Activated B cell treated with CpG ODN at 0.5 μM for 24 hours (primary cell): ENCODE measurements around the gene CTNNBL1. TPM values are rescaled to one million over a fixed set of nuclear protein-coding genes. Genes with fewer than 3 reads are reported as not detected.

Experiments used
- ATAC-seq: fragments of 200-7000 bp; cut with Tn5 transposase; one replicate; pipeline ENCODE4 v1.10.0; 2021; ENCODE audit warnings: low read depth, mild to moderate bottlenecking, moderate library complexity
- CTCF ChIA-PET: fragments of 350-600 bp; sonication (Branson Sonifier 250); formaldehyde crosslinking; loops from one replicate; lab custom pipeline; 2021; ENCODE audit warnings: antibody characterized with exemption; lab: Charles Lee
- POLR2A ChIA-PET: fragments of 350-600 bp; sonication (Branson Sonifier 250); formaldehyde crosslinking; loops from one replicate; lab custom pipeline; 2021; ENCODE audit warnings: antibody characterized with exemption; lab: Charles Lee
- DNase-seq: peaks from one replicate; pipeline ENCODE4 v3.0.0; 2022
- H3K27ac Mint-ChIP-seq: one replicate; pipeline ENCODE4 v1.8.0; 2020; ENCODE audit warnings: mixed read lengths
- H3K27me3 Mint-ChIP-seq: one replicate; pipeline ENCODE4 v1.8.0; 2021; ENCODE audit warnings: mixed read lengths
- H3K36me3 Mint-ChIP-seq: one replicate; pipeline ENCODE4 v1.8.0; 2021; ENCODE audit warnings: low read depth, mixed read lengths
- H3K4me1 Mint-ChIP-seq: one replicate; pipeline ENCODE4 v1.8.0; 2021; ENCODE audit warnings: mixed read lengths
- H3K4me3 Mint-ChIP-seq: one replicate; pipeline ENCODE4 v1.8.0; 2020; ENCODE audit warnings: mild to moderate bottlenecking, mixed read lengths
- H3K9me3 Mint-ChIP-seq: one replicate; pipeline ENCODE4 v1.8.0; 2020; ENCODE audit warnings: mixed read lengths
- intact Hi-C: fragments of 100-400 bp; cut with micrococcal nuclease; formaldehyde crosslinking; loops from one replicate; pipeline ENCODE4 v1.15.1; 2024
- total RNA-seq: library from RNA; stranded (reverse); gene quantifications from 2 replicates; pipeline ENCODE4 v1.2.3, GENCODE V29; 2022
- TF ChIP-seq, protein P1 (sequence below): fragments of 200-600 bp; IDR thresholded peaks from one replicate; pipeline ENCODE4 v1.8.0; 2022; ENCODE audit warnings: antibody characterized with exemption, mild to moderate bottlenecking

CTNNBL1 gene
- total RNA-seq, 1 donor from 2014 or later, result 102 TPM

- H3K27ac Mint-ChIP-seq, result no peak overlapping the region
- CTCF ChIA-PET, result no interaction called here
Measured at GRCh38 chr20:37796121-37796520, 102.3 kb downstream of the CTNNBL1 start.

DNA sequence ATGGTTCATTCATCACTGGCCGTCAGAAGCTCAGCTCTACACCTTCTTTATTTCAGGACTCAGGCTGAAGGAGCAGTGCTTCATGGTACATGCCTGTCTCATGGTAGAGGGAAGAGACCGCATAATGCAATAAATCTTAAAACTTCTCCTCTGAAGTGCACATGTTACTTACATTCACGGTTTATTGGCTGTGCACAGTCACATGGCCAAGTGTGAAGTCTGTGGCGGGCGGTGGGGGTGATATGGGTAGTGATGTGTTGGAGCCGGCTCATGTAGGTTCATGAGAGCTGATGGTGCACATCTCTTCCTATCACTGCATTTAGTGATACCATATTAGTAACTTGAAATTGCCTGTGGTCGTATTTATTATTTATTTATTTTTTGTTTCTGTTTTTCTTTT, 102.9 kb downstream of the CTNNBL1 start:
- ChIA-PET CTCF (no interaction called here), POLR2A (interaction anchor here (0.7 to 1.7 kb wide), 2 partner anchors 8 to 632 kb away, joined by 5 read pairs; no protein-coding TSS in a partner anchor)
- TF ChIP-seq, protein P1, sequence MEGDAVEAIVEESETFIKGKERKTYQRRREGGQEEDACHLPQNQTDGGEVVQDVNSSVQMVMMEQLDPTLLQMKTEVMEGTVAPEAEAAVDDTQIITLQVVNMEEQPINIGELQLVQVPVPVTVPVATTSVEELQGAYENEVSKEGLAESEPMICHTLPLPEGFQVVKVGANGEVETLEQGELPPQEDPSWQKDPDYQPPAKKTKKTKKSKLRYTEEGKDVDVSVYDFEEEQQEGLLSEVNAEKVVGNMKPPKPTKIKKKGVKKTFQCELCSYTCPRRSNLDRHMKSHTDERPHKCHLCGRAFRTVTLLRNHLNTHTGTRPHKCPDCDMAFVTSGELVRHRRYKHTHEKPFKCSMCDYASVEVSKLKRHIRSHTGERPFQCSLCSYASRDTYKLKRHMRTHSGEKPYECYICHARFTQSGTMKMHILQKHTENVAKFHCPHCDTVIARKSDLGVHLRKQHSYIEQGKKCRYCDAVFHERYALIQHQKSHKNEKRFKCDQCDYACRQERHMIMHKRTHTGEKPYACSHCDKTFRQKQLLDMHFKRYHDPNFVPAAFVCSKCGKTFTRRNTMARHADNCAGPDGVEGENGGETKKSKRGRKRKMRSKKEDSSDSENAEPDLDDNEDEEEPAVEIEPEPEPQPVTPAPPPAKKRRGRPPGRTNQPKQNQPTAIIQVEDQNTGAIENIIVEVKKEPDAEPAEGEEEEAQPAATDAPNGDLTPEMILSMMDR, result no peak
- ATAC-seq, result no peak
- peaks cover 44% of the 10 kb centered on the region for H3K36me3 Mint-ChIP-seq
- H3K27ac Mint-ChIP-seq, result no peak overlapping the region
- no peaks in the 10 kb centered on the region for H3K9me3 Mint-ChIP-seq
- no peaks in the 10 kb centered on the region for H3K27me3 Mint-ChIP-seq
- H3K4me3 Mint-ChIP-seq, result no peak overlapping the region
- DNase-seq, result no peak
- H3K4me1 Mint-ChIP-seq, result no peaks in the 10 kb centered on the region
- intact Hi-C loops, result no loop called here

More at GRCh38 chr20:37796121-37796520, 102.3 kb downstream of the CTNNBL1 start:
- DNase-seq (no peak), ATAC-seq (no peak)
- TF ChIP-seq, protein P1, result no peak
- peaks cover 47% of the 10 kb centered on the region for H3K36me3 Mint-ChIP-seq
- H3K4me1 Mint-ChIP-seq, result peaks cover under 1% of the 10 kb centered on the region
- intact Hi-C loops, result no loop called here
- no peaks in the 10 kb centered on the region for H3K27me3 Mint-ChIP-seq
- H3K4me3 Mint-ChIP-seq, result no peak overlapping the region
- H3K9me3 Mint-ChIP-seq, result no peaks in the 10 kb centered on the region
- POLR2A ChIA-PET, result interaction anchor here (0.7 to 1.7 kb wide), 3 partner anchors 8 to 633 kb away, joined by 5 read pairs; no protein-coding TSS in a partner anchor

DNA sequence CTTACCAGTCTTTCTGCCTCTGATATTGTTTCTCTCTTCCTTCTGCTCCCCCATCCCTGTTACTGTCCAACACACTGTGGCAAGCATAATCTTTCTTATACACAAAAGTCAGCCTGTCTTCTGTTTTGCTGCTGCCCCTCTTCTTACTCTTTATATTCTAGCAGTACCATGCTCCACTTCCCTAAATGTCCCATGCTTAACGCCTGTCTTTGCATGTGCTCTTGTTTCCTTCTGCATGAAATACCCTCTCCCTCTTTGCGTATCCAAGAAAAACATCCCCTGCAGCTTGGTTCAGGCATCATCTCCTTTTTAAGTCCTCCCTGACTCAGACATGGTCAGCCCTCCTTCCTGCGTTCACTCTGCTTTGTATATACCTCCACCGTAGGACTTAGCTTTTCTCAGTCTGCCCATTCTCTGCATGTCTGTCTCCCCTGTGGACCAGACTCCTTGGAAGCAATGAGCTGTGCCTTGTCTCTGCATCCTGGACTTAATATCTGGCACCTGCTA, 103.9 kb downstream of the CTNNBL1 start:
- ChIA-PET POLR2A (no interaction called here), CTCF (no interaction called here)
- TF ChIP-seq, protein P1, result no peak
- no peaks in the 10 kb centered on the region for H3K4me1 Mint-ChIP-seq
- no peak overlapping the region for H3K4me3 Mint-ChIP-seq
- ATAC-seq, result no peak
- H3K27ac Mint-ChIP-seq, result no peak overlapping the region
- H3K27me3 Mint-ChIP-seq, result no peaks in the 10 kb centered on the region
- H3K9me3 Mint-ChIP-seq, result no peaks in the 10 kb centered on the region
- H3K36me3 Mint-ChIP-seq, result peaks cover 39% of the 10 kb centered on the region
- intact Hi-C loops, result no loop called here
- no peak for DNase-seq

GRCh38 chr20:37798312-37798711, 104.5 kb downstream of the CTNNBL1 start:
- Mint-ChIP-seq H3K9me3 (no peaks in the 10 kb centered on the region), H3K36me3 (peaks cover 42% of the 10 kb centered on the region), H3K27me3 (no peaks in the 10 kb centered on the region), H3K4me3 (no peak overlapping the region), H3K4me1 (no peaks in the 10 kb centered on the region), H3K27ac (no peak overlapping the region)
- POLR2A ChIA-PET, result no interaction called here
- TF ChIP-seq, protein P1, result no peak
- CTCF ChIA-PET, result no interaction called here
- intact Hi-C loops, result no loop called here
- ATAC-seq, result no peak
- no peak for DNase-seq

GRCh38 chr20:37800618-37801017, 106.8 kb downstream of the CTNNBL1 start:
- no peaks in the 10 kb centered on the region for H3K27me3 Mint-ChIP-seq
- H3K36me3 Mint-ChIP-seq, result peaks cover 34% of the 10 kb centered on the region
- H3K27ac Mint-ChIP-seq, result no peak overlapping the region
- intact Hi-C loops, result loop anchor here (10.0 kb wide), 1 partner anchor 46 kb away; no protein-coding TSS in a partner anchor
- TF ChIP-seq, protein P1, result no peak
- H3K4me3 Mint-ChIP-seq, result no peak overlapping the region
- DNase-seq (no peak), ATAC-seq (no peak)
- ChIA-PET CTCF (no interaction called here), POLR2A (no interaction called here)
- no peaks in the 10 kb centered on the region for H3K9me3 Mint-ChIP-seq
- no peaks in the 10 kb centered on the region for H3K4me1 Mint-ChIP-seq
